B cell (primary cell): ENCODE measurements around the gene NUB1.

Source experiments
- CTCF ChIP-seq: fragments of 200-600 bp; IDR thresholded peaks from one replicate; pipeline ENCODE4 v1.8.0; 2022; ENCODE audit warnings: antibody characterized with exemption, mild to moderate bottlenecking
- EZH2 ChIP-seq: IDR thresholded peaks from 2 replicates; pipeline ENCODE4 v1.6.1; 2012; ENCODE audit warnings: borderline replicate concordance, low read depth, mild to moderate bottlenecking, moderate library complexity, low read length; ENCODE audit not compliant: insufficient read depth, poor library complexity, severe bottlenecking

- TF ChIP-seq CTCF (no peak), EZH2 (no peak)
These were observed 58.3 kb downstream of the NUB1 start for GRCh38 chr7:151399906-151400305.
